OCI-M2 (cell line): ENCODE measurements around the gene FGF13.

ENCODE experiments used
- DNase-seq: peaks from one replicate; lab custom pipeline; 2025; ENCODE audit not compliant: unreplicated experiment; lab: John Stamatoyannopoulos, UW

The FGF13 gene

GRCh38 chrX:138711399-138712347, at the start of gene FGF13:
TSS of gene FGF13 (minus strand) at chrX:138711717. CDS start at chrX:138711003, 714 bp downstream.
- no peak for DNase-seq

GRCh38 chrX:138759217-138759943, 47.9 kb upstream of the FGF13 start:
- DNase-seq: no peak

GRCh38 chrX:138756234-138756633, 44.7 kb upstream of the FGF13 start:
- DNase-seq: no peak

GRCh38 chrX:138754861-138755260, 43.3 kb upstream of the FGF13 start:
- no peak for DNase-seq

- no peak for DNase-seq
Measured at GRCh38 chrX:138748480-138748879, 37.0 kb upstream of the FGF13 start.

GRCh38 chrX:138745196-138745595, 33.7 kb upstream of the FGF13 start:
- no peak for DNase-seq

GRCh38 chrX:138742217-138742616, 30.7 kb upstream of the FGF13 start:
- DNase-seq: no peak

GRCh38 chrX:138740341-138740740, 28.8 kb upstream of the FGF13 start:
- DNase-seq: no peak

- no peak for DNase-seq
Measured at GRCh38 chrX:138723301-138723700, 11.8 kb upstream of the FGF13 start.

- DNase-seq: no peak
Measured at GRCh38 chrX:138719396-138719795, 7.9 kb upstream of the FGF13 start.

GRCh38 chrX:138718941-138719340, 7.4 kb upstream of the FGF13 start:
- no peak for DNase-seq

- DNase-seq: no peak
Measured at GRCh38 chrX:138710866-138711341, 613 bp downstream of the FGF13 start.

GRCh38 chrX:138709886-138710791, 1.4 kb downstream of the FGF13 start:
- no peak for DNase-seq

- no peak for DNase-seq
Measured at GRCh38 chrX:138708268-138708667, 3.2 kb downstream of the FGF13 start.

- no peak for DNase-seq
Measured at GRCh38 chrX:138704596-138704995, 6.9 kb downstream of the FGF13 start.

- no peak for DNase-seq
Measured at GRCh38 chrX:138704101-138704500, 7.4 kb downstream of the FGF13 start.

- DNase-seq: no peak
Measured at GRCh38 chrX:138692591-138692990, 18.9 kb downstream of the FGF13 start.

GRCh38 chrX:138691186-138691585, 20.3 kb downstream of the FGF13 start:
- no peak for DNase-seq

- DNase-seq: no peak
Measured at GRCh38 chrX:138690591-138690990, 20.9 kb downstream of the FGF13 start.

- no peak for DNase-seq
Measured at GRCh38 chrX:138683600-138683999, 27.9 kb downstream of the FGF13 start.

- DNase-seq: no peak
Measured at GRCh38 chrX:138669693-138670092, 41.8 kb downstream of the FGF13 start.
